K562 (cell line): ENCODE results near the gene C1RL. TPM values are rescaled to one million over a fixed set of nuclear protein-coding genes. Genes with fewer than 3 reads are reported as not detected.

Source experiments
- ATAC-seq: fragments of 200-7000 bp; cut with Tn5 transposase; 3 replicates; pipeline ENCODE4 v1.9.1; 2020; ENCODE audit warnings: moderate library complexity
- BruUV-seq: library from RNA; stranded (reverse); fragments of 400-500 nt; replicated peaks from 2 replicates; lab custom pipeline; 2021; lab: Mats Ljungman, UMichigan
- CTCF ChIA-PET: fragments of 300-600 bp; formaldehyde crosslinking; extraction: SDS; loops from one replicate; lab custom pipeline; 2021; ENCODE audit warnings: low intra/inter-chr PET ratio; lab: Yijun Ruan, JAX
- POLR2A ChIA-PET: fragments of 300-600, 350-650 bp; sonication (Branson Sonifier 250); formaldehyde crosslinking; extraction: SDS; loops from one replicate; lab custom pipeline; 2021; ENCODE audit warnings: antibody characterized with exemption, inconsistent platforms; lab: Yijun Ruan, JAX
- DNase-seq, 4 experiments: peaks; one replicate each; pipeline versions ENCODE4 v3.0.0 to v3.0.0-alpha.2; 2011 to 2018; ENCODE audit warnings: low spot score in 3 of 4, mixed read lengths in 3 of 4; ENCODE audit errors: extremely low read depth in 1 of 4
- FAIRE-seq: peaks from 2 replicates; lab custom pipeline; 2011; peaks lifted over from hg19 to GRCh38; lab: Jason Lieb, UNC
- H2AFZ ChIP-seq: 2 replicates; pipeline ENCODE4 v1.6.0; 2011; ENCODE audit warnings: low read depth, low read length, control low read depth, inconsistent platforms
- H3K27ac ChIP-seq: fragments of 200-600 bp; 3 replicates; pipeline ENCODE4 v1.8.0; 2011; ENCODE audit warnings: low read depth, mild to moderate bottlenecking, control low read depth, inconsistent platforms, low read length, moderate library complexity, mixed read lengths; ENCODE audit errors: extremely low read depth
- H3K27me3 ChIP-seq, 2 experiments: fragments of 300-600 bp in 1 of 2; 2 replicates in 1 of 2; 3 replicates in 1 of 2; pipeline versions ENCODE4 v1.6.0 to v1.8.0; 2011; ENCODE audit warnings: inconsistent platforms in 2 of 2, low read length in 2 of 2, mild to moderate bottlenecking in 1 of 2, mixed read lengths in 1 of 2, moderate library complexity in 1 of 2; ENCODE audit not compliant: control insufficient read depth in 2 of 2, insufficient read depth in 2 of 2
- H3K36me3 ChIP-seq: fragments of 300-600 bp; 3 replicates; pipeline ENCODE4 v1.8.0; 2011; ENCODE audit warnings: mild to moderate bottlenecking, low read length, inconsistent platforms; ENCODE audit not compliant: control insufficient read depth, insufficient read depth
- H3K4me1 ChIP-seq, 2 experiments: fragments of 200-600 bp in 1 of 2; replicated peaks in 1 of 2; 2 replicates in 1 of 2; 3 replicates in 1 of 2; pipeline versions ENCODE4 v1.5.1 to v1.8.0; 2011; ENCODE audit warnings: inconsistent platforms in 2 of 2, low read length in 2 of 2, mild to moderate bottlenecking in 1 of 2, mixed read lengths in 1 of 2, moderate library complexity in 1 of 2; ENCODE audit not compliant: control insufficient read depth in 2 of 2, insufficient read depth in 2 of 2
- H3K4me2 ChIP-seq: 2 replicates; pipeline ENCODE4 v1.6.1; 2011; ENCODE audit warnings: low read length, control low read depth, inconsistent platforms, mixed read lengths; ENCODE audit not compliant: insufficient read depth
- H3K4me3 ChIP-seq: fragments of 200-600 bp; sonication (generic), shearing (Covaris generic); 2 replicates; pipeline ENCODE4 v1.5.1; 2016; ENCODE audit warnings: control low read depth, inconsistent platforms
- H3K79me2 ChIP-seq: fragments of 200-600 bp; 3 replicates; pipeline ENCODE4 v1.8.0; 2011; ENCODE audit warnings: low read length, inconsistent platforms; ENCODE audit not compliant: control insufficient read depth, insufficient read depth
- H3K9ac ChIP-seq, 2 experiments: 2 replicates each; pipeline versions ENCODE4 v1.6.0 to v1.6.1; 2011; ENCODE audit warnings: low read depth in 2 of 2, low read length in 2 of 2, control low read depth in 1 of 2, inconsistent platforms in 1 of 2, mild to moderate bottlenecking in 1 of 2, mixed read lengths in 1 of 2; ENCODE audit not compliant: insufficient read depth in 1 of 2
- H3K9me1 ChIP-seq: one replicate; pipeline ENCODE4 v1.6.0; 2011; ENCODE audit warnings: inconsistent platforms, mild to moderate bottlenecking, low read length, moderate library complexity; ENCODE audit not compliant: control insufficient read depth, insufficient read depth
- H3K9me3 ChIP-seq: replicated peaks from 2 replicates; pipeline ENCODE4 v1.5.1; 2011; ENCODE audit warnings: low read depth, low read length, inconsistent platforms; ENCODE audit not compliant: control insufficient read depth, insufficient read depth
- H4K20me1 ChIP-seq: replicated peaks from 2 replicates; pipeline ENCODE4 v1.6.1; 2011; ENCODE audit warnings: low read length, inconsistent platforms, mixed read lengths; ENCODE audit not compliant: control insufficient read depth, insufficient read depth
- ATF1 ChIP-seq, 2 experiments: fragments of 450-650 bp in 1 of 2; IDR thresholded peaks; 2 replicates each; pipeline ENCODE4 v1.6.1; 2016; ENCODE audit warnings: missing compliant biosample characterization in 1 of 2, missing genetic modification characterization in 1 of 2
- BCOR ChIP-seq: fragments of 450-650 bp; IDR thresholded peaks from 2 replicates; pipeline ENCODE4 v1.6.1; 2016
- CHD4 ChIP-seq: fragments of 200-600 bp; sonication (generic); IDR thresholded peaks from 3 replicates; pipeline ENCODE4 v1.6.1; 2012; ENCODE audit warnings: low read depth, mild to moderate bottlenecking, mixed read lengths, low read length, inconsistent platforms; ENCODE audit not compliant: insufficient read depth, insufficient replicate concordance, poor library complexity, severe bottlenecking
- ERF ChIP-seq: fragments of 450-650 bp; formaldehyde crosslinking; IDR thresholded peaks from 2 replicates; pipeline ENCODE4 v1.4.0; 2020; ENCODE audit warnings: mild to moderate bottlenecking, mixed read lengths
- ETV5 ChIP-seq: sonication (generic); formaldehyde crosslinking; IDR thresholded peaks from 2 replicates; pipeline ENCODE4 v1.4.0; 2020; ENCODE audit warnings: low read depth, mild to moderate bottlenecking, missing genetic modification reagents
- FOXK1 ChIP-seq: sonication (generic); formaldehyde crosslinking; IDR thresholded peaks from 2 replicates; pipeline ENCODE4 v1.8.0; 2022; ENCODE audit warnings: missing genetic modification reagents, mild to moderate bottlenecking, borderline replicate concordance
- KDM2B ChIP-seq: fragments of 250-450 bp; sonication (Bioruptor Pico); IDR thresholded peaks from 2 replicates; pipeline ENCODE4 v1.8.0; 2021; ENCODE audit warnings: mild to moderate bottlenecking, moderate library complexity
- MAFF ChIP-seq: IDR thresholded peaks from 2 replicates; pipeline ENCODE4 v1.6.1; 2012; ENCODE audit warnings: low read length, improper control_type of control experiment
- MAFG ChIP-seq: fragments of 450-650 bp; conservative IDR thresholded peaks from 2 replicates; pipeline ENCODE4 v1.6.1; 2016; ENCODE audit warnings: missing genetic modification characterization, missing compliant biosample characterization
- PML ChIP-seq: IDR thresholded peaks from 2 replicates; pipeline ENCODE4 v1.6.1; 2012; ENCODE audit warnings: low read length, inconsistent platforms
- PPARD ChIP-seq: fragments of 250-450 bp; sonication (Bioruptor Pico); IDR thresholded peaks from 2 replicates; pipeline ENCODE4 v1.8.0; 2022; ENCODE audit warnings: inconsistent platforms, mild to moderate bottlenecking, moderate library complexity
- TRIM25 ChIP-seq: fragments of 450-650 bp; IDR thresholded peaks from 2 replicates; pipeline ENCODE4 v1.7.0; 2016; ENCODE audit warnings: borderline replicate concordance
- ZNF3 ChIP-seq: fragments of 250-450 bp; sonication (Bioruptor Pico); IDR thresholded peaks from 2 replicates; pipeline ENCODE4 v1.5.0; 2021; ENCODE audit warnings: mild to moderate bottlenecking, moderate library complexity
- WGBS: fragments of 100-300 bp; shearing (Covaris generic); methylation state at CpG from one replicate; pipeline ENCODE4 v1.1.6; 2016; ENCODE audit warnings: low coverage, mixed read lengths; ENCODE audit not compliant: insufficient coverage; ENCODE audit errors: missing lambda C conversion rate; 5-methylcytosine and 5-hydroxymethylcytosine counted together
- in situ Hi-C: fragments of 300-500 bp; cut with MboI; formaldehyde crosslinking; loops from 4 replicates; pipeline ENCODE4 v1.15.0; 2018; ENCODE audit warnings: inconsistent platforms, mixed read lengths
- intact Hi-C: fragments of 100-400 bp; cut with micrococcal nuclease; formaldehyde crosslinking; loops from 2 replicates; pipeline ENCODE4 v1.14.2; 2022
- polyA plus RNA-seq, 8 experiments: library from polyadenylated mRNA; depleted of rRNA in 4 of 8; stranded (reverse) in 5 of 8; unstranded in 3 of 8; fragments of >200 nt; fragmentation: Nextera tagmentation in 2 of 8; fragmentation: Illumina TruSeq in 1 of 8; extraction: Ambion mirVana in 2 of 8; extraction: Trizol in 1 of 8; gene quantifications; 2 replicates each; pipeline versions ENCODE4 v1.2.1 to v1.2.3, GENCODE V29; 2011 to 2014; ENCODE audit warnings: inconsistent platforms in 1 of 8, missing spikeins in 1 of 8
- total RNA-seq, 7 experiments: library from RNA; depleted of rRNA in 6 of 7; stranded (reverse); fragments of >200 nt in 6 of 7; fragmentation: Illumina TruSeq in 2 of 7; extraction: Trizol in 2 of 7; gene quantifications; 2 replicates each; pipeline versions ENCODE4 v1.2.1 to v1.2.3, GENCODE V29; 2011 to 2021; ENCODE audit warnings: low replicate concordance in 1 of 7
- TF ChIP-seq, protein P1 (sequence below): fragments of 200-400 bp; formaldehyde crosslinking; IDR thresholded peaks from 2 replicates; pipeline ENCODE4 v1.6.1; 2017; ENCODE audit warnings: mild to moderate bottlenecking, low read depth, low read length, moderate library complexity
- TF ChIP-seq, protein P2 (sequence below): fragments of 450-650 bp; IDR thresholded peaks from 2 replicates; pipeline ENCODE4 v1.6.1; 2016

The C1RL gene
- total and polyA plus RNA-seq, 9 of the 15 experiments (the other 6 are each of a cell fraction or from before 2014, with no cell fraction given) = 1.4 to 10.7 (median 8.0) TPM

DNA sequence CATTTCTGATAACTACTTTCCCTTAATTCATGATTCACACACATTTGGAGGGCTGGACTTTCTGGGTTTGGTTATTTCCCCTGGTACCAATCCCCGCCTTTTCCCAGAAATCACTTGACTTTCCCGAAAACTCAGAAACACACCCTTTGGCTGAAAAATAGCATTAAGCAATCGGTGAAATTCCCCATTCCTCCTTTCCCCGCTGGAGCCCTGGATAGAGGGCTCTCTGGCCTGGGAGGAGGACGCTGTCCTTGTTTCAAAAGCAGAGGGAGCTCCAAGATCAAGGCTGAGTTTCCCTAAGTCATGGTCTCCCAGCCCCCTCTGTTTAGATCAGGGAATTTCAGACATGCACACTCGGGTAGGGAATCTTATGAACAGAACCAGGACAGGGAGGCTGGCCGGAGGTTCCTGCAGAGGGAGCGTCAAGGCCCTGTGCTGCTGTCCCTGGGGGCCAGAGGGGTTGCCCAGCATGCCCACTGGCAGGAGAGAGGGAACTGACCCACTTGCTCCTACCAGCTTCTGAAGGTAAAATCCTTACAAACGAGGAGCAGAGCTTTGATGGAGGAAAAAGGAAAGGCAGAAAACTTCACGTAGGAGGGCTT, 48.6 kb downstream of the C1RL start, which contains the start of gene C1S (continued):
- peak; percentile 69 for TF ChIP-seq MAFF
- TF ChIP-seq PPARD (CRISPR knock-in tag) = no peak
- TF ChIP-seq MAFG = peak; percentile 90
- no peak for TF ChIP-seq ERF (CRISPR knock-in tag)

GRCh38 chr12:7059780-7060179, 49.2 kb downstream of the C1RL start:
- no peaks in the 10 kb centered on the region for H3K36me3 ChIP-seq
- H4K20me1 ChIP-seq = no peaks in the 10 kb centered on the region
- in situ Hi-C loops (no loop called here), intact Hi-C loops (loop anchor here (1.0 to 2.0 kb wide), 3 partner anchors 33 to 129 kb away; partner anchors contain the start of gene C1R)
- no peaks in the 10 kb centered on the region for H3K27me3 ChIP-seq
- no peak overlapping the region for H2AFZ ChIP-seq
- H3K9me1 ChIP-seq = no peaks in the 10 kb centered on the region
- H3K27ac ChIP-seq = no peak overlapping the region
- no peak overlapping the region for H3K9ac ChIP-seq
- no peaks in the 10 kb centered on the region for H3K9me3 ChIP-seq
- ChIA-PET POLR2A (interaction anchor here (0.8 kb wide), 1 partner anchor 8 kb away, joined by 3 read pairs; no protein-coding TSS in a partner anchor), CTCF (interaction anchor here (0.7 to 2.1 kb wide), 6 partner anchors 33 to 128 kb away, joined by 3 to 25 read pairs (median 4); partner anchors contain the start of genes C1R and C1RL)
- TF ChIP-seq TRIM25 = no peak
- no peak for TF ChIP-seq KDM2B (CRISPR knock-in tag)
- TF ChIP-seq ATF1 (CRISPR knock-in tag; IDR thresholded peaks at IDR 0.05) = no peak
- TF ChIP-seq ATF1 (tag; IDR thresholded peaks at IDR 0.05) = no peak
- TF ChIP-seq, protein P1, sequence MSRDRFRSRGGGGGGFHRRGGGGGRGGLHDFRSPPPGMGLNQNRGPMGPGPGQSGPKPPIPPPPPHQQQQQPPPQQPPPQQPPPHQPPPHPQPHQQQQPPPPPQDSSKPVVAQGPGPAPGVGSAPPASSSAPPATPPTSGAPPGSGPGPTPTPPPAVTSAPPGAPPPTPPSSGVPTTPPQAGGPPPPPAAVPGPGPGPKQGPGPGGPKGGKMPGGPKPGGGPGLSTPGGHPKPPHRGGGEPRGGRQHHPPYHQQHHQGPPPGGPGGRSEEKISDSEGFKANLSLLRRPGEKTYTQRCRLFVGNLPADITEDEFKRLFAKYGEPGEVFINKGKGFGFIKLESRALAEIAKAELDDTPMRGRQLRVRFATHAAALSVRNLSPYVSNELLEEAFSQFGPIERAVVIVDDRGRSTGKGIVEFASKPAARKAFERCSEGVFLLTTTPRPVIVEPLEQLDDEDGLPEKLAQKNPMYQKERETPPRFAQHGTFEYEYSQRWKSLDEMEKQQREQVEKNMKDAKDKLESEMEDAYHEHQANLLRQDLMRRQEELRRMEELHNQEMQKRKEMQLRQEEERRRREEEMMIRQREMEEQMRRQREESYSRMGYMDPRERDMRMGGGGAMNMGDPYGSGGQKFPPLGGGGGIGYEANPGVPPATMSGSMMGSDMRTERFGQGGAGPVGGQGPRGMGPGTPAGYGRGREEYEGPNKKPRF = no peak
- no peak for TF ChIP-seq FOXK1 (CRISPR knock-in tag)
- no peak for TF ChIP-seq BCOR
- TF ChIP-seq, protein P2, sequence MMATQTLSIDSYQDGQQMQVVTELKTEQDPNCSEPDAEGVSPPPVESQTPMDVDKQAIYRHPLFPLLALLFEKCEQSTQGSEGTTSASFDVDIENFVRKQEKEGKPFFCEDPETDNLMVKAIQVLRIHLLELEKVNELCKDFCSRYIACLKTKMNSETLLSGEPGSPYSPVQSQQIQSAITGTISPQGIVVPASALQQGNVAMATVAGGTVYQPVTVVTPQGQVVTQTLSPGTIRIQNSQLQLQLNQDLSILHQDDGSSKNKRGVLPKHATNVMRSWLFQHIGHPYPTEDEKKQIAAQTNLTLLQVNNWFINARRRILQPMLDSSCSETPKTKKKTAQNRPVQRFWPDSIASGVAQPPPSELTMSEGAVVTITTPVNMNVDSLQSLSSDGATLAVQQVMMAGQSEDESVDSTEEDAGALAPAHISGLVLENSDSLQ = no peak
- TF ChIP-seq ETV5 (CRISPR knock-in tag) = no peak
- TF ChIP-seq ZNF3 (CRISPR knock-in tag) = no peak
- TF ChIP-seq CHD4 = no peak
- no peak for TF ChIP-seq PML
- peaks cover 11 to 18% of the 10 kb centered on the region in 2 experiments; a peak in 3 of 5 replicates for H3K4me1 ChIP-seq
- no peak overlapping the region for H3K4me3 ChIP-seq
- DNase-seq = no peak
- WGBS = 44% methylated on average over 4 of the region's 4 CpGs
- no TSS peak for BruUV-seq
- H3K4me2 ChIP-seq = no peak overlapping the region
- no peak for ATAC-seq
- no peak for FAIRE-seq
- H3K79me2 ChIP-seq = no peaks in the 10 kb centered on the region
